HUES64 (cell line): Measurements from ENCODE around the gene GOSR1.
"Not testable (repeated sequence)": the region's sequence is repeated elsewhere in the genome, so short reads cannot be mapped to it uniquely, and the experiment has no call there.

Source experiments
- H3K27ac ChIP-seq: 2 replicates; pipeline ENCODE4 v1.7.0; 2013; ENCODE audit warnings: low read depth, low read length, inconsistent platforms
- H3K27me3 ChIP-seq: 2 replicates; pipeline ENCODE4 v1.6.1; 2013; ENCODE audit warnings: mild to moderate bottlenecking, low read length; ENCODE audit not compliant: insufficient read depth
- H3K36me3 ChIP-seq: 2 replicates; pipeline ENCODE4 v1.6.1; 2013; ENCODE audit warnings: mild to moderate bottlenecking, low read length; ENCODE audit not compliant: insufficient read depth
- H3K4me1 ChIP-seq: 2 replicates; pipeline ENCODE4 v1.6.1; 2013; ENCODE audit warnings: mild to moderate bottlenecking, low read length, moderate library complexity; ENCODE audit not compliant: insufficient read depth
- H3K4me3 ChIP-seq: 2 replicates; pipeline ENCODE4 v1.5.1; 2013; ENCODE audit warnings: mild to moderate bottlenecking, low read length, moderate library complexity
- H3K9ac ChIP-seq: 2 replicates; pipeline ENCODE4 v1.6.1; 2013; ENCODE audit warnings: mild to moderate bottlenecking, low read depth, low read length
- H3K9me3 ChIP-seq: 2 replicates; pipeline ENCODE4 v1.6.1; 2013; ENCODE audit warnings: low read depth, low read length; ENCODE audit not compliant: insufficient read depth
- WGBS: fragments of 150-250, 120-280 bp; methylation state at CpG from one replicate; pipeline ENCODE4 v1.1.7; 2013; ENCODE audit warnings: missing lambda C conversion rate; 5-methylcytosine and 5-hydroxymethylcytosine counted together

Gene GOSR1

DNA sequence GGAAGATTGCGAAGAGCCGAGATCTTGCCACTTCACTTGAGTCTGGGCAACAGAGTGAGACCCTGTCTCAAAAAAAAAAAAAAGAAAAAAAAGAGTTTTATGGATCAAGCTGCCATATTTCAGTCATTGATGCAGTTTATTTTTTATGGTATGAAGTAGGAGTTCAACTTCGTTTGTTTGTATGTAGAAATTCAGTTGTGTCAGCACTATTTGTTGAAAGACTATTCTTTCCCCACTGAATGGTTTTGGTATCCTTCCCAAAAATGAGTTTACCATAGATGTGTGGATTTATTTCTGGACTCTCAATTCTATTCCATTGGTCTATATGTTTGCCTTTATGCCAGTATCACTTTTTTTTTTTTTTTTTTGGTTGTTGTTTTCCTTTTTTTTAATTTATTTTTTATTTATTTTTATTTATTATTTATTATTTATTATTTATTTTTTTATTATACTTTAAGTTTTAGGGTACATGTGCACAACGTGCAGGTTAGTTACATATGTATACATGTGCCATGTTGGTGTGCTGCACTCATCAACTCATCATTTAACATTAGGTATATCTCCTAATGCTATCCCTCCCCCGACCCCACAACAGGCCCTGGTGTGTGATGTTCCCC is 18.3 kb upstream of the GOSR1 start:
- H3K4me3 ChIP-seq, H3K9me3 ChIP-seq, H3K27ac ChIP-seq, H3K4me1 ChIP-seq, H3K9ac ChIP-seq, H3K27me3 ChIP-seq: not testable (repeated sequence)
- H3K36me3 ChIP-seq: peaks cover 54% of the 10 kb centered on the region
- WGBS: 92% methylated on average over 4 of the region's 5 CpGs

DNA sequence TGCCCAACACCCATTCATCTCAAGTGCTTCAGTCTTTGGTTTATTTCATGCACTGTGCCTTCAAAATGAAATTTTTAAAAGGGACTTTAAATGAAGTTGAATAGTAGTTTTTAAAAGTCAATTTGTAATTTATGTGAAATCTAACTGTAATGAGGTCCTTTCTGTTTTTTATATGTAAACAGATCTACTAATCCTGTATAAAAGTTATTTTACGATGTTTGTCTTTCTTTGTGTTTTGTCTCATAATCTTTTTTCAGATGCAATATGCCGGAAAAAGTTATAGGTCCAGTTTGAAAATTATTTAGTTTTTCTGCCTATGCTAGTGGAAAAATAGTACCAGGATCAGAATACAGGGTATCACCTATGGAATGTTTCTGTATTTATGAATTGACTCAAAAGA is 8.7 kb upstream of the GOSR1 start:
- Histone ChIP-seq H3K9ac (no peak overlapping the region), H3K4me1 (no peaks in the 10 kb centered on the region), H3K9me3 (no peaks in the 10 kb centered on the region), H3K4me3 (no peak overlapping the region), H3K27me3 (no peaks in the 10 kb centered on the region), H3K27ac (no peak overlapping the region), H3K36me3 (peaks cover 26% of the 10 kb centered on the region)
- 98% methylated on average over 2 of the region's 2 CpGs for WGBS

- WGBS: 81% methylated on average over 10 of the region's 10 CpGs
- H3K4me1 ChIP-seq: no peaks in the 10 kb centered on the region
- no peaks in the 10 kb centered on the region for H3K27me3 ChIP-seq
- H3K4me3 ChIP-seq: no peak overlapping the region
- H3K9me3 ChIP-seq: no peaks in the 10 kb centered on the region
- no peaks in the 10 kb centered on the region for H3K36me3 ChIP-seq
- H3K9ac ChIP-seq: no peak overlapping the region
- H3K27ac ChIP-seq: no peak overlapping the region
These were observed 4.8 kb upstream of the GOSR1 start for GRCh38 chr17:30472238-30472890.

DNA sequence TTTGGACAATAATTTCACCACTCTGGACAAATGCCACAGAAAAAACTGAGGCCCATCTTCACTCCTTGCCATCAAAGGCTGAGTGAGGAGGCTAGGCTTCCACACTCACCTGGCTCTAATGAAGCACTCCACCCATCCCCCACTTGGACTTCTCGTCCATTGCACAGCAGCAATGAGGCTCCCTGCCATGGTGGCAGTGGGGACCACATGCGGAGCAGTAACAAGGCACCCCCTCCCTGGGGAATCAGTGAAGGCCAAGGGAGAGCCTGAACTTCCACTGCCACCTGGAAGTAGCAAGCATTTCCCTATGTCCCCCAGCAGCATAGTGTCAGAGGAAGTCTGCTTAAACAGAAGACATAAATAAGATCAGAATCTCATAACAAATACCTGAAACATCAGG is 2.0 kb upstream of the GOSR1 start:
- 86% methylated on average over 2 of the region's 2 CpGs for WGBS
- H3K36me3 ChIP-seq: peaks cover 12% of the 10 kb centered on the region
- H3K4me1 ChIP-seq: no peaks in the 10 kb centered on the region
- no peak overlapping the region for H3K4me3 ChIP-seq
- no peak overlapping the region for H3K27ac ChIP-seq
- no peaks in the 10 kb centered on the region for H3K9me3 ChIP-seq
- no peak overlapping the region for H3K9ac ChIP-seq
- H3K27me3 ChIP-seq: no peaks in the 10 kb centered on the region

DNA sequence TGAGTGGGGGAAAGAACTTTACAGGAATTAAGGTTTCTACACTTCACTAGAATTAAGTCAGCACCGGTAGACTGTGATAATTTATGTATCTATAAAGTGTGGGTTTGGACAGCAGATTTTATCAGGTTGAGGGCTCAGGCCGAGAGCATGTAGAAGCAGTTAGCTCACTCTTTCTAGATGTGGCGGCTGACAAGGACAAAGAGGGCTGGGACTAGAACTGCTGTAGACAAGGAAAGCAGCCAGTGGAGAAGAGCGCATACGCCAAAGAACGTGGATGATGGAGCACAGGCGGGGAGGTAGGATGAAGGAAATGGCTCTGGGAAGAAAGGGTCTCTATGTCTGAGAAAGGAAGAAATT is 504 bp upstream of the GOSR1 start:
- Histone ChIP-seq H3K27ac (no peak overlapping the region), H3K9me3 (no peaks in the 10 kb centered on the region), H3K4me1 (no peaks in the 10 kb centered on the region), H3K4me3 (peak overlapping the region; percentile 87), H3K9ac (peak overlapping the region; percentile 94), H3K36me3 (peaks cover 27% of the 10 kb centered on the region), H3K27me3 (no peaks in the 10 kb centered on the region)
- 50% methylated on average over 7 of the region's 7 CpGs for WGBS

DNA sequence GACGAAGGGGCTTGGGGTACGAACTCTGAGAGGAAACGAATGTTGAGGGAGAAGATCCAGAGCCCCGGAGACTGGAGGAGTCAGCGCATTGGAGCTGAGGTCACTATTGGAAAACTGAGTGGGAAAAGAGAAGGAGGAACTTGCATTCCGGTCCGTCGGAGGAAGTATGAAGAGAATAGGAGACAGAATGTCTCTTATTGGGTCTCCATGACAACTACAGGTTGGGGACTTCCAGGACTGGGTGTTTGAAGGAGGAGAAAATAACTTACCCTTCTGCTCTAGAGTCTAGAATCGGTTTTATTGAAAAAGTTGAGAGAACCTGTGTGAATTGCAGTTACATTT is 537 bp downstream of the GOSR1 start:
- H3K27me3 ChIP-seq: no peaks in the 10 kb centered on the region
- peak overlapping the region; percentile 77 for H3K27ac ChIP-seq
- H3K4me3 ChIP-seq: peak overlapping the region; percentile 87
- WGBS: 1% methylated on average over 8 of the region's 9 CpGs
- no peaks in the 10 kb centered on the region for H3K9me3 ChIP-seq
- H3K36me3 ChIP-seq: peaks cover 37% of the 10 kb centered on the region
- peak overlapping the region; percentile 94 for H3K9ac ChIP-seq
- no peaks in the 10 kb centered on the region for H3K4me1 ChIP-seq

DNA sequence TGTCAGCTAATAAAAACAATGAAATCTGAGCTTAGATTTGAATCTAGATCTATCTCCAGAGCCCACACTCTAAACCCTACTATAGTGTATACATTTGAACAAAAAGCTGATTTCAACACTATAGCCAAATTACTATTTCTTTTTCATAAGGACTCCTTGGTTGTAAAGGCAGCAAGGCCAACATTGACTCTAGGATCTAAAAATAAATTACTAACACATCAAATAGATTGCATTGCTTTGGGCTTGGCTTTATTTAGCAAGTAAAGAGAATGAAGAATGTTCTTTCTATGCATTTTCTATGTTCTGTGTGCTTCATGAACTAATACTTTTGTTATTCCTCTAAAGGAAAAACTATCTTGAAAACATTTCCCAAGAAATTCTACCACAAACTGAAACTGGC is 5.3 kb downstream of the GOSR1 start:
- Histone ChIP-seq H3K27ac (no peak overlapping the region), H3K9ac (no peak overlapping the region), H3K27me3 (no peaks in the 10 kb centered on the region), H3K9me3 (no peaks in the 10 kb centered on the region), H3K4me3 (no peak overlapping the region), H3K36me3 (peaks cover 85% of the 10 kb centered on the region), H3K4me1 (no peaks in the 10 kb centered on the region)

- Histone ChIP-seq H3K9ac (no peak overlapping the region), H3K36me3 (peaks cover 90% of the 10 kb centered on the region), H3K27ac (no peak overlapping the region), H3K9me3 (no peaks in the 10 kb centered on the region), H3K4me1 (no peaks in the 10 kb centered on the region), H3K4me3 (no peak overlapping the region), H3K27me3 (no peaks in the 10 kb centered on the region)
- WGBS: 100% methylated on average over 1 of the region's 1 CpG
These were observed 6.0 kb downstream of the GOSR1 start for GRCh38 chr17:30483159-30483558.

GRCh38 chr17:30493780-30494179 is 16.6 kb downstream of the GOSR1 start:
- H3K36me3 ChIP-seq: peaks cover 97% of the 10 kb centered on the region

GRCh38 chr17:30495586-30495985 is 18.4 kb downstream of the GOSR1 start:
- Histone ChIP-seq H3K9ac (no peak overlapping the region), H3K9me3 (no peaks in the 10 kb centered on the region), H3K27ac (no peak overlapping the region), H3K4me1 (no peaks in the 10 kb centered on the region), H3K4me3 (no peak overlapping the region), H3K27me3 (no peaks in the 10 kb centered on the region), H3K36me3 (peaks cover 91% of the 10 kb centered on the region)

More at GRCh38 chr17:30493780-30494179, 16.6 kb downstream of the GOSR1 start:
- Histone ChIP-seq H3K27me3 (no peaks in the 10 kb centered on the region), H3K27ac (no peak overlapping the region), H3K9me3 (no peaks in the 10 kb centered on the region), H3K4me1 (no peaks in the 10 kb centered on the region), H3K9ac (no peak overlapping the region), H3K4me3 (no peak overlapping the region)
- WGBS: 88% methylated on average over 1 of the region's 2 CpGs

GRCh38 chr17:30503558-30503957 is 26.4 kb downstream of the GOSR1 start:
- no peak overlapping the region for H3K27ac ChIP-seq
- no peak overlapping the region for H3K4me3 ChIP-seq
- H3K9me3 ChIP-seq: no peaks in the 10 kb centered on the region
- peaks cover 5% of the 10 kb centered on the region; the same call in 1 of the 2 replicates for H3K4me1 ChIP-seq
- H3K36me3 ChIP-seq: peaks cover 84% of the 10 kb centered on the region
- no peak overlapping the region for H3K9ac ChIP-seq
- 97% methylated on average over 4 of the region's 4 CpGs for WGBS
- no peaks in the 10 kb centered on the region for H3K27me3 ChIP-seq
